Measurements from ENCODE around the gene OR6B2. TPM values are rescaled to one million over a fixed set of nuclear protein-coding genes. Genes with fewer than 3 reads are reported as not detected.

OR6B2 gene
- polyA plus RNA-seq, 1 donor from 2014 or later: not detected

DNA sequence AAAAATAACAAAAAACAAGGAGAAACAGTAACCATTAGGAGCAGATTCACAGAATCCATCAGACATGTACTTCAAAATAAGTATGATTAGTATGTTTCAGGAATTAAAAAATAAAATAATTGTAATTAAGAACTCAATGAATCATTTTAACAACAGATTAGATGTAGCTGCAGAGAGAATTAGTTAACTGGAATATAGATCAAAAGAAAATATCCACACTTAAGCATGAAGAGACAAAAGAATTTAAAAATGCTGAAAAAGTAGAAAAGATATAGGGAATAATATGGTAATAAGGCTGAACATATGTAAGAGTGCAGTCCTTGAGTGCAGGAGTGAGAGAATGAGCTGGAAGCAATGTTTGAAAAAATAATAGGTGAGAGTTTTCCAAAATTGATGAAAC, 47.2 kb upstream of the OR6B2 start:
- Histone ChIP-seq H3F3A (ENCODE audit: insufficient read depth, low read length, poor library complexity, severe bottlenecking) (no peaks in the 10 kb centered on the region), H3K36me3 (ENCODE audit: insufficient read depth, low read length) (no peaks in the 10 kb centered on the region), H3K79me2 (replicated peaks; ENCODE audit: insufficient read depth, low read length) (no peaks in the 10 kb centered on the region), H3K4me3 (ENCODE audit: low read length) (no peak overlapping the region), H4K20me1 (ENCODE audit: insufficient read depth) (no peaks in the 10 kb centered on the region), H3K9me2 (ENCODE audit: insufficient read depth, low read length) (no peaks in the 10 kb centered on the region), H3K27ac (ENCODE audit: low read length) (no peak overlapping the region), H3K9ac (ENCODE audit: low read length) (no peak overlapping the region), H3K9me3 (ENCODE audit: low read length) (peaks cover 12% of the 10 kb centered on the region), H3K27me3 (ENCODE audit: insufficient read depth, low read depth, low read length) (no peaks in the 10 kb centered on the region), H2AFZ (ENCODE audit: low read depth, low read length) (no peak overlapping the region), H3K4me2 (ENCODE audit: low read length) (no peak overlapping the region)
- no peak for TF ChIP-seq MXI1 (conservative IDR thresholded peaks at IDR 0.05; ENCODE audit: poor library complexity, severe bottlenecking)
- TF ChIP-seq EZH2 (IDR thresholded peaks at IDR 0.05; ENCODE audit: borderline replicate concordance, insufficient read depth, low read length, poor library complexity, severe bottlenecking): no peak
- TF ChIP-seq EP300 (conservative IDR thresholded peaks at IDR 0.05; ENCODE audit: poor library complexity, severe bottlenecking): no peak
- no peak for TF ChIP-seq POLR2AphosphoS5 (IDR thresholded peaks at IDR 0.05)
- TF ChIP-seq SMC3 (conservative IDR thresholded peaks at IDR 0.05; ENCODE audit: poor library complexity): no peak
- TF ChIP-seq RAD21 (conservative IDR thresholded peaks at IDR 0.05): no peak
- TF ChIP-seq TAF1 (IDR thresholded peaks at IDR 0.05; ENCODE audit: low read depth): no peak
- TF ChIP-seq, protein P1, sequence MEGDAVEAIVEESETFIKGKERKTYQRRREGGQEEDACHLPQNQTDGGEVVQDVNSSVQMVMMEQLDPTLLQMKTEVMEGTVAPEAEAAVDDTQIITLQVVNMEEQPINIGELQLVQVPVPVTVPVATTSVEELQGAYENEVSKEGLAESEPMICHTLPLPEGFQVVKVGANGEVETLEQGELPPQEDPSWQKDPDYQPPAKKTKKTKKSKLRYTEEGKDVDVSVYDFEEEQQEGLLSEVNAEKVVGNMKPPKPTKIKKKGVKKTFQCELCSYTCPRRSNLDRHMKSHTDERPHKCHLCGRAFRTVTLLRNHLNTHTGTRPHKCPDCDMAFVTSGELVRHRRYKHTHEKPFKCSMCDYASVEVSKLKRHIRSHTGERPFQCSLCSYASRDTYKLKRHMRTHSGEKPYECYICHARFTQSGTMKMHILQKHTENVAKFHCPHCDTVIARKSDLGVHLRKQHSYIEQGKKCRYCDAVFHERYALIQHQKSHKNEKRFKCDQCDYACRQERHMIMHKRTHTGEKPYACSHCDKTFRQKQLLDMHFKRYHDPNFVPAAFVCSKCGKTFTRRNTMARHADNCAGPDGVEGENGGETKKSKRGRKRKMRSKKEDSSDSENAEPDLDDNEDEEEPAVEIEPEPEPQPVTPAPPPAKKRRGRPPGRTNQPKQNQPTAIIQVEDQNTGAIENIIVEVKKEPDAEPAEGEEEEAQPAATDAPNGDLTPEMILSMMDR (IDR thresholded peaks at IDR 0.05; ENCODE audit: poor library complexity, severe bottlenecking): no peak
- TF ChIP-seq, protein P2, sequence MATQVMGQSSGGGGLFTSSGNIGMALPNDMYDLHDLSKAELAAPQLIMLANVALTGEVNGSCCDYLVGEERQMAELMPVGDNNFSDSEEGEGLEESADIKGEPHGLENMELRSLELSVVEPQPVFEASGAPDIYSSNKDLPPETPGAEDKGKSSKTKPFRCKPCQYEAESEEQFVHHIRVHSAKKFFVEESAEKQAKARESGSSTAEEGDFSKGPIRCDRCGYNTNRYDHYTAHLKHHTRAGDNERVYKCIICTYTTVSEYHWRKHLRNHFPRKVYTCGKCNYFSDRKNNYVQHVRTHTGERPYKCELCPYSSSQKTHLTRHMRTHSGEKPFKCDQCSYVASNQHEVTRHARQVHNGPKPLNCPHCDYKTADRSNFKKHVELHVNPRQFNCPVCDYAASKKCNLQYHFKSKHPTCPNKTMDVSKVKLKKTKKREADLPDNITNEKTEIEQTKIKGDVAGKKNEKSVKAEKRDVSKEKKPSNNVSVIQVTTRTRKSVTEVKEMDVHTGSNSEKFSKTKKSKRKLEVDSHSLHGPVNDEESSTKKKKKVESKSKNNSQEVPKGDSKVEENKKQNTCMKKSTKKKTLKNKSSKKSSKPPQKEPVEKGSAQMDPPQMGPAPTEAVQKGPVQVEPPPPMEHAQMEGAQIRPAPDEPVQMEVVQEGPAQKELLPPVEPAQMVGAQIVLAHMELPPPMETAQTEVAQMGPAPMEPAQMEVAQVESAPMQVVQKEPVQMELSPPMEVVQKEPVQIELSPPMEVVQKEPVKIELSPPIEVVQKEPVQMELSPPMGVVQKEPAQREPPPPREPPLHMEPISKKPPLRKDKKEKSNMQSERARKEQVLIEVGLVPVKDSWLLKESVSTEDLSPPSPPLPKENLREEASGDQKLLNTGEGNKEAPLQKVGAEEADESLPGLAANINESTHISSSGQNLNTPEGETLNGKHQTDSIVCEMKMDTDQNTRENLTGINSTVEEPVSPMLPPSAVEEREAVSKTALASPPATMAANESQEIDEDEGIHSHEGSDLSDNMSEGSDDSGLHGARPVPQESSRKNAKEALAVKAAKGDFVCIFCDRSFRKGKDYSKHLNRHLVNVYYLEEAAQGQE (IDR thresholded peaks at IDR 0.05; ENCODE audit: borderline replicate concordance): no peak

DNA sequence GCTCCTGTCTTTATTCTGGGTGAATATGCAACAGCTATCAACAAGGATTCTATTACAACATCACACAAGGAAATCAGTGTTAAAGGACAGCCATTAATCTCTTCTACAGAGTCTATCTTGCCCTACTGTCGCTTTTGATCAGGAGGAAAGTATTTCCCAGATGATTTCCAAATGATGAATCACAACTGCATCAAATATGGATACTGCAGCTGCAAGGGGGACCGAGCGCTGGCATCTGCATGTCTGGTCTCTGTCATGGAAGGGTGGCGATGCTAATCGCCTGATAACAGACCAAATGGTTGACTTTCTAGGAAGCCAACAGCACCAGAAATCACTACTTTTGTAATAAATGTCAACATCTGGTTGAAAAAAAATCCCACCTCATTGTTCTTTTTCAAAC, 44.3 kb upstream of the OR6B2 start:
- H3K36me3 ChIP-seq (ENCODE audit: insufficient read depth, low read length): no peaks in the 10 kb centered on the region
- TF ChIP-seq RAD21 (conservative IDR thresholded peaks at IDR 0.05) (no peak), MXI1 (conservative IDR thresholded peaks at IDR 0.05; ENCODE audit: poor library complexity, severe bottlenecking) (no peak), EZH2 (IDR thresholded peaks at IDR 0.05; ENCODE audit: borderline replicate concordance, insufficient read depth, low read length, poor library complexity, severe bottlenecking) (no peak), TAF1 (IDR thresholded peaks at IDR 0.05; ENCODE audit: low read depth) (no peak), POLR2AphosphoS5 (IDR thresholded peaks at IDR 0.05) (no peak), SMC3 (conservative IDR thresholded peaks at IDR 0.05; ENCODE audit: poor library complexity) (no peak), EP300 (conservative IDR thresholded peaks at IDR 0.05; ENCODE audit: poor library complexity, severe bottlenecking) (no peak)
- TF ChIP-seq, protein P1 (IDR thresholded peaks at IDR 0.05; ENCODE audit: poor library complexity, severe bottlenecking): no peak
- TF ChIP-seq, protein P2 (IDR thresholded peaks at IDR 0.05; ENCODE audit: borderline replicate concordance): no peak
- no peaks in the 10 kb centered on the region for H4K20me1 ChIP-seq (ENCODE audit: insufficient read depth)
- H3K9ac ChIP-seq (ENCODE audit: low read length): no peak overlapping the region
- H3K9me2 ChIP-seq (ENCODE audit: insufficient read depth, low read length): no peaks in the 10 kb centered on the region
- H3K9me3 ChIP-seq (ENCODE audit: low read length): peaks cover 9% of the 10 kb centered on the region
- H3K4me2 ChIP-seq (ENCODE audit: low read length): no peak overlapping the region
- no peaks in the 10 kb centered on the region for H3K79me2 ChIP-seq (replicated peaks; ENCODE audit: insufficient read depth, low read length)
- no peaks in the 10 kb centered on the region for H3K27me3 ChIP-seq (ENCODE audit: insufficient read depth, low read depth, low read length)
- H2AFZ ChIP-seq (ENCODE audit: low read depth, low read length): no peak overlapping the region
- no peak overlapping the region for H3K27ac ChIP-seq (ENCODE audit: low read length)
- no peak overlapping the region for H3K4me3 ChIP-seq (ENCODE audit: low read length)
- H3F3A ChIP-seq (ENCODE audit: insufficient read depth, low read length, poor library complexity, severe bottlenecking): no peaks in the 10 kb centered on the region

Measured in neural cell (in vitro differentiated cells).